NB4 (cell line): Measurements from ENCODE around the gene MT1H.

Experiments
- CTCF ChIP-seq: IDR thresholded peaks from one replicate; pipeline ENCODE4 v1.5.1; 2012; ENCODE audit warnings: low read depth, low read length
- MAX ChIP-seq: IDR thresholded peaks from 2 replicates; pipeline ENCODE4 v1.6.1; 2011; ENCODE audit warnings: low read depth, low read length
- MYC ChIP-seq: IDR thresholded peaks from 2 replicates; pipeline ENCODE4 v1.6.1; 2011; ENCODE audit warnings: low read depth, low read length
- POLR2A ChIP-seq: IDR thresholded peaks from 2 replicates; pipeline ENCODE4 v1.6.1; 2011; ENCODE audit warnings: mild to moderate bottlenecking; ENCODE audit not compliant: insufficient read length; ENCODE audit errors: extremely low read depth

GRCh38 chr16:56716761-56717160 is 47.1 kb downstream of the MT1H start:
- TF ChIP-seq CTCF (no peak), POLR2A (no peak), MYC (no peak), MAX (no peak)
